LNCAP (cell line): ENCODE results near the gene TCFL5.

Source experiments
- TF ChIP-seq, protein P1 (sequence below): fragments of 450-650 bp; IDR thresholded peaks from 2 replicates; pipeline ENCODE4 v1.5.1; 2017; ENCODE audit warnings: mild to moderate bottlenecking

Gene TCFL5

DNA sequence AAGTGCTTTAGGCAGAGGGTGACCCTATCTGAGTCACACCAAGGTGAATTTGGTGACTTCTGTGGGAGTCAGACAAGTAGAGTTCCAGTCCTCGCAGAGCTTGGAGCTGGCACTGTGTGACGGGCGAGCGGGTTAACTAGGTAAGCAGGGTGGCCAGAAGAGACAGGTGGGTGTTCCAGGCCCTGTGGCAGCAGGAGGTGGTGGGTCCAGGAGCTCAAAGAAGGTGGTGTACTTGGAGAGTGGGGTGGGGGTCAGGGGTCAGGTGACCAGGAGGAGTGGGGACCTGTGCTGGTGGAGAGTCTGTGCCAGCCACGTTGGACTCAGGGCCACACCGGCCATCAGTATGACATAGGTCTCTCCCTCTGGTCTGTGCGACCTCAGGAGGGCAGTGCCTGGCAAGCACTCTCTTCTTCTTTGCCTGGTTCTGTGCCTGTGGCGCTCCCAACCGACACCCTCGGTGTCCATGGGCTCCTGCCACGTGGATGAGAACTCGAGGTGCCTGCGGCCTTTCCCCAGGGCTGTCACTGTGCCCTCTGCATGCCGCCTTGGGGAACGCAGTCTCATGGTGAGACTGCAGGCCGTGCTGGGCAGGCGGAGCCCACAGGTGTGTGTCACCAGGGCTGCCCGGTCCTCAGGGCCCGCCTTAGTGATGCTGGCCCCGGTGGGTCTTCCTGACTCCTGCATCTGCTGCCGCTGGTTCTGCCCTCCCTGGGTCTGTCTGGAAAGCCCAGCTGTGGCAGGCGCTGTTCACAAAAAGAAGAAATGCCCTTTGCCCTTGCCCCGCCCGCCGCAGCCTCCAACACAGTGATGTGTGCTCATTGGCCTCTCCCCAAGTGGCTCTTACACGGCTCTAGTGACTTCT lies 63.7 kb downstream of the TCFL5 start:
- TF ChIP-seq, protein P1, sequence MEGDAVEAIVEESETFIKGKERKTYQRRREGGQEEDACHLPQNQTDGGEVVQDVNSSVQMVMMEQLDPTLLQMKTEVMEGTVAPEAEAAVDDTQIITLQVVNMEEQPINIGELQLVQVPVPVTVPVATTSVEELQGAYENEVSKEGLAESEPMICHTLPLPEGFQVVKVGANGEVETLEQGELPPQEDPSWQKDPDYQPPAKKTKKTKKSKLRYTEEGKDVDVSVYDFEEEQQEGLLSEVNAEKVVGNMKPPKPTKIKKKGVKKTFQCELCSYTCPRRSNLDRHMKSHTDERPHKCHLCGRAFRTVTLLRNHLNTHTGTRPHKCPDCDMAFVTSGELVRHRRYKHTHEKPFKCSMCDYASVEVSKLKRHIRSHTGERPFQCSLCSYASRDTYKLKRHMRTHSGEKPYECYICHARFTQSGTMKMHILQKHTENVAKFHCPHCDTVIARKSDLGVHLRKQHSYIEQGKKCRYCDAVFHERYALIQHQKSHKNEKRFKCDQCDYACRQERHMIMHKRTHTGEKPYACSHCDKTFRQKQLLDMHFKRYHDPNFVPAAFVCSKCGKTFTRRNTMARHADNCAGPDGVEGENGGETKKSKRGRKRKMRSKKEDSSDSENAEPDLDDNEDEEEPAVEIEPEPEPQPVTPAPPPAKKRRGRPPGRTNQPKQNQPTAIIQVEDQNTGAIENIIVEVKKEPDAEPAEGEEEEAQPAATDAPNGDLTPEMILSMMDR, result no peak

DNA sequence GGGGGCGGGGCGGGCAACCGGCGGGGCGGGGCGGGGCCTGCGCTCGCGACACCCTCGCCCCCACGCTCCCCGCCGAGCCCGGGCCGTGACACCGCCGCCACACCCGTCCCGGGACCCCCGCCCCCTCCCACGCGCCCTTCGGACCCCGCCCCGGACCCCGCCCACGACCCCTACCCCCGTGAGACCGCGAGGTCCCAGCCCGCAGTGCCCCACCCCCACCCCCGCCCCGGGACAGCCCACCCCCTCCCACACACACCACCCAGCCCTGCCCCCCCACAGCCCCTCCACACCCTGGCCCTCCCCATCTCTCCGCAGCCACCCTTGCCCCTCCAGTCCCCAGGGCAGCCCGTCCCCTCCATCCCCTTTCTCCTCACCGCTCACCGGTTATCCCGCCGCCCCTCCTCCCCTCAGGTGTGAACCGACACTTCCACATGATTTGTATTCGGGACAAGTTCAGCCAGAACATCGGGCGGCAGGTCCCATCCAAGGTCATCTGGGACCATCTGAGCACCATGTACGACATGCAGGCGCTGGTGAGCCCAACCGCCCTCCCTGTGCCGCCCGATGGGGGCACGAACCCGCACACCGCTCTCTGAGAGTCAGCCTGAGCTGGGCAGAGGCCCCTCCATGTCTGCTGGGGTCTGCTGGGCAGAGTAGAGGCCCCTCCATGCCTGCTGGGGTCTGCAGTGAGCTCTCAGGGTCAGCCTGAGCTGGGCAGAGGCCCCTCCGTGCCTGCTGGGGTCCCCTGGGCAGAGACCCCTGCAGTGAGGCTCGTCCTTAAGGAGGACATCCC lies 64.7 kb downstream of the TCFL5 start:
- TF ChIP-seq, protein P1, result no peak

DNA sequence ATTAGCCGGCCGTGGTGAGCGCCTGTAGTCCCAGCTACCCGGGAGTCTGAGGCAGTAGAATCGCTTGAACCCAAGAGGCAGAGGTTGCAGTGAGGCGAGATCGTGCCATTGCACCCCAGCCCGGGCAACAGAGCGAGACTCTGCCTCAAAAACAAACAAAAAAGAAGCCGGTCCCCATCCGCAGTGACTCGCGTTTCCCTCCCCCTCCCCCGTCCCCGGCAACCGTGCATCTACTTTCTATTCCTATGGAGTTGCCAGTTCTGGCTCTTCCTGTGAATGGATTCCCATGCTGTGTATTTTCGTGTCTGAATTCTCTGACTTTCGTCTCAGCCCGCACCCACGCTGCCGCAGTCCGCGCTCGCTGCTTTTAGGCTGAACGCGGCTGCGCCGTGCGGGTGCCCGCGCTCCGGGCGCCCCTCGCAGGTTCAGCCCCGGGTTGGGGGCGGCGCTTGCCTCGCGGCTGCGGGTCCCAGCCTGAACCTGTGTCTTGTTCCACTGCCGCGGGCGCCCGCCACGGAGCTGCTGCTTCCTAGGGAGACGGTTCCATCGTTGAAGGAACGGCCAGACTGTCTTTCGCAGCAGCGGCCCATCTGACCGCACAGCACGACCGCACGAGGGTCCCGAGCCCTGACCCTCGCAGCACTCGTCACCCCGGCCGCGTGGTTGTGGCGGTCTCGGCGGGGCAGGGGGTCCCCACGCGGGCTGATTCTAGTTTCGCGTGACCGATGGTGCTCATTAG lies 66.4 kb downstream of the TCFL5 start:
- TF ChIP-seq, protein P1, result no peak

DNA sequence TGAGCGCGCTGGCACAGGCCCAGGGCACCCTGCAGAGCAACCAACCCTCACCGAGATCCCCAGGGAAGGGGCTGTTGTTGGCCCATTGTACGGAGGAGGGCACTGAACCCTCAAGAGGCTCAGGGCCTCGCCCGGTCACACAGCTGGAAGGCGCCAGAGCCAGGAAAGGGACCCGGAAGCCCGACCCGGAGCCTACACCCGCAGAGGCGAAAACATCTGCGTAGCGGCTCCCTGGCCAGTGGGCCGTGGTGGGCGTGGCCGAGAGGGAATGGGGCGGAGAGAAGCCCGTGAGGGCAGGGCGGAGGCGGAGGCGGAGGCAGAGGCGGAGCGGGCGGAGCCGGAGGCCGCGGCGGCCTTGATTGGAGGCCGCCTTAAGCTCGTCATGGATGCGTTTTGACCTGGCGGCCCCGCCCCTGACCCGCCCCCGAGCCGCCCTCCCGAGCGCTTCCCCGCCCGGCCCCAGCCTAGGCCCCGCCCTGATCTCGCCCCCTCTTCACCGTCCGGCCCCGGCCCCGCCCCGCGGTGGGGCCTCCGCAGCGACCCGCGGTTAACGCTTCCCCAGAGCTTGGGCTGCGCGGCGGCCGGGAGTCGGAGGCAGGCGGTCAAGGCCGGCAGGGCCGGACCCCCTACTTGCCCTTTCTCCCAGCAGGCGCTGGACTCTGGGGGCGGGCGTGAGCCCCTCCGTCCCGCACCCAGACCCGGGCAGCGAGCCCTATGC lies 67.5 kb downstream of the TCFL5 start:
- TF ChIP-seq, protein P1, result no peak

DNA sequence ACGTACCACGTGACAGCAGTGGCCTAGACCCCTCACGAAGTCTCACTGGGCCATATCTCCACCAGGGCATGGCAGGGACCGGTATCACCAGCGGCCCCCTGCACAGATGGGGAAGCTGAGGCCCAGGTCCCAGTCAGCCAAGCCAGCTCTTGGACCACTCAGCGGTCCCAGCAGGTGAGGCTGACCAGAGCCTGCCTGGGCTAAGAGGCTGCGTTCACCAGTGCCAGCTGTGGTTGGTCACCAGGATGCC lies 67.9 kb downstream of the TCFL5 start:
- TF ChIP-seq, protein P1, result no peak

DNA sequence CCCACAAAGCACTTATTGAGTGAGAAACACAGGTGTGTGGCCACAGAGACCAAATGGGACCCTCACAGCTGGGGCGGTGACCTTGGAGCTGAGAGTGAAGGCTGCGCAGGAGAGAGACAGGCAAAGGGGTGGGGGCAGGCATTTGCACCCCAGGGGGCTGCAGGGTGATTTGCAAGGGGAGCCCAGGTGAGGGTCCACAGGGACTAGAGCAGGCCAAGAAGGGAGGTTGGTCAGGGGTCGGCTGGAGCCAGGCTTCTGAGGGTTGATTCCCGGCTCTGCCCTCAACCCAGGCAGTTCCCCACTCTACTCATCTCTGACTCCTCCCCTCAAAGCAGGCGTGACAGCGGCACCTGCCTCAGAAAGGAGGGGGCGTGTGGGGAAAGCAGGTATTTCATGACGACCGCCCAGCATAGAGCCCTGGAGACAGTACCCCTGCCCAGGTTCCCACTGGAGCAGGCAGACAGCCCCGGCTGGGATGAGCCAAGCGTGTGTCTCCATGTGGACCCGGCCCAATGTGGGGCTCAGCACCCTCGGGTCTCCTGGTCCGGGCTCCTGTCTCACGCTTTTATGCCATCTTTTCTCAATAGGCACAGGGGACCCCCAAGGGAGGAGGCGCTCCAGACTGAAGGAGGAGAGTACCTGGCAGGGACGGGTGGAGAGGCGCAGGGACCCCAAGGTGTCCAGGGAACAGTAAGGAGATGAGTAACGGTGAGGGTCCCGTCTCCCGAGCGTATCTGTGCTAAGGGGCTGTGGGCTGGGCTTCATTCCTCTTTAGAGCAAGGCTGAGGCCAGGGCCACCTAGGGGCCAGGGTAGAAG lies 68.5 kb downstream of the TCFL5 start:
- TF ChIP-seq, protein P1, result no peak
